ENCODE results near the gene PXN.

PXN gene

GRCh38 chr12:120164293-120164692 lies 101.2 kb downstream of the PXN start:
- Histone ChIP-seq H4K20me1 (peaks cover 24% of the 10 kb centered on the region; the same call in 1 of the 2 replicates), H3K4me2 (no peak overlapping the region), H3K9me3 (no peaks in the 10 kb centered on the region), H3K9ac (no peak overlapping the region), H3K27me3 (no peaks in the 10 kb centered on the region), H3K27ac (no peak overlapping the region), H3K4me3 (no peak overlapping the region), H3K36me3 (peaks cover 97% of the 10 kb centered on the region), H3K4me1 (peaks cover 12% of the 10 kb centered on the region; the same call in 1 of the 2 replicates)
- no peak for TF ChIP-seq Cebpa-rat (IDR thresholded peaks at IDR 0.05)

- Histone ChIP-seq H4K20me1 (peaks cover 36% of the 10 kb centered on the region; the same call in 1 of the 2 replicates), H3K9me3 (no peaks in the 10 kb centered on the region), H3K36me3 (peaks cover 97% of the 10 kb centered on the region), H3K4me2 (no peak overlapping the region), H3K27ac (no peak overlapping the region), H3K9ac (no peak overlapping the region), H3K4me1 (peaks cover 12% of the 10 kb centered on the region; the same call in 1 of the 2 replicates), H3K27me3 (no peaks in the 10 kb centered on the region), H3K4me3 (no peak overlapping the region)
- no peak for TF ChIP-seq Cebpa-rat (IDR thresholded peaks at IDR 0.05)
Measured at GRCh38 chr12:120162763-120163162, 102.8 kb downstream of the PXN start.

GRCh38 chr12:120161852-120162251 lies 103.7 kb downstream of the PXN start:
- Histone ChIP-seq H3K9ac (no peak overlapping the region), H3K9me3 (no peaks in the 10 kb centered on the region), H3K27me3 (no peaks in the 10 kb centered on the region), H4K20me1 (peaks cover 41% of the 10 kb centered on the region; the same call in 1 of the 2 replicates), H3K36me3 (peaks cover 97% of the 10 kb centered on the region), H3K4me1 (peaks cover 10% of the 10 kb centered on the region; the same call in 1 of the 2 replicates), H3K4me2 (no peak overlapping the region), H3K4me3 (no peak overlapping the region), H3K27ac (no peak overlapping the region)
- no peak for TF ChIP-seq Cebpa-rat (IDR thresholded peaks at IDR 0.05)
